H9 (cell line): ENCODE measurements around the gene DEAF1. TPM values are rescaled to one million over a fixed set of nuclear protein-coding genes. Genes with fewer than 3 reads are reported as not detected.

ENCODE experiments used
- DNase-seq: peaks from one replicate; pipeline ENCODE4 v3.0.0-alpha.2; 2017
- H2AFZ ChIP-seq: one replicate; pipeline ENCODE4 v1.6.1; 2013; ENCODE audit warnings: mild to moderate bottlenecking, low read length, control low read depth, moderate library complexity
- H2AK5ac ChIP-seq: 2 replicates; pipeline ENCODE4 v1.6.1; 2013; ENCODE audit warnings: low read length, control low read depth, mixed read lengths; ENCODE audit not compliant: insufficient read length
- H2BK120ac ChIP-seq: one replicate; pipeline ENCODE4 v1.6.1; 2013; ENCODE audit warnings: low read depth, mild to moderate bottlenecking, low read length, control low read depth, inconsistent platforms; ENCODE audit not compliant: poor library complexity, severe bottlenecking
- H2BK12ac ChIP-seq: 2 replicates; pipeline ENCODE4 v1.6.1; 2013; ENCODE audit warnings: low read length, control low read depth, mixed read lengths, low read depth; ENCODE audit not compliant: insufficient read length
- H2BK15ac ChIP-seq: 2 replicates; pipeline ENCODE4 v1.6.1; 2013; ENCODE audit warnings: low read depth, low read length, control low read depth
- H2BK20ac ChIP-seq: one replicate; pipeline ENCODE4 v1.6.1; 2013; ENCODE audit warnings: low read depth, mild to moderate bottlenecking, low read length, control low read depth, inconsistent platforms; ENCODE audit not compliant: poor library complexity, severe bottlenecking
- H2BK5ac ChIP-seq: 2 replicates; pipeline ENCODE4 v1.6.1; 2013; ENCODE audit warnings: low read length, control low read depth, mixed read lengths; ENCODE audit not compliant: insufficient read length
- H3K14ac ChIP-seq: 2 replicates; pipeline ENCODE4 v1.6.1; 2013; ENCODE audit warnings: low read length, control low read depth; ENCODE audit not compliant: insufficient read depth
- H3K18ac ChIP-seq: 2 replicates; pipeline ENCODE4 v1.6.1; 2013; ENCODE audit warnings: low read depth, mild to moderate bottlenecking, mixed read lengths, low read length, control low read depth; ENCODE audit not compliant: insufficient read length
- H3K23ac ChIP-seq: 2 replicates; pipeline ENCODE4 v1.6.1; 2013; ENCODE audit warnings: low read length, control low read depth, mixed read lengths, low read depth; ENCODE audit not compliant: insufficient read length
- H3K23me2 ChIP-seq: 2 replicates; pipeline ENCODE4 v1.6.1; 2013; ENCODE audit warnings: low read depth, mild to moderate bottlenecking, mixed read lengths, low read length, control low read depth; ENCODE audit not compliant: insufficient read length, poor library complexity, severe bottlenecking
- H3K27ac ChIP-seq: 2 replicates; pipeline ENCODE4 v1.5.1; 2013; ENCODE audit warnings: low read length, control low read depth, mixed read lengths, low read depth; ENCODE audit not compliant: insufficient read length
- H3K27me3 ChIP-seq: 2 replicates; pipeline ENCODE4 v1.6.1; 2013; ENCODE audit warnings: low read length, control low read depth, inconsistent platforms; ENCODE audit not compliant: insufficient read depth
- H3K4ac ChIP-seq: 2 replicates; pipeline ENCODE4 v1.6.1; 2013; ENCODE audit warnings: low read depth, mild to moderate bottlenecking, control low read depth, inconsistent platforms, low read length, moderate library complexity
- H3K4me1 ChIP-seq: 2 replicates; pipeline ENCODE4 v1.6.1; 2013; ENCODE audit warnings: low read length, control low read depth, inconsistent platforms; ENCODE audit not compliant: insufficient read depth
- H3K4me2 ChIP-seq: 2 replicates; pipeline ENCODE4 v1.6.1; 2013; ENCODE audit warnings: low read length, control low read depth, mixed read lengths; ENCODE audit not compliant: insufficient read length, insufficient read depth
- H3K56ac ChIP-seq: 2 replicates; pipeline ENCODE4 v1.6.1; 2013; ENCODE audit warnings: low read depth, mild to moderate bottlenecking, mixed read lengths, low read length, control low read depth; ENCODE audit not compliant: insufficient read length
- H3K79me1 ChIP-seq: 2 replicates; pipeline ENCODE4 v1.6.1; 2013; ENCODE audit warnings: low read depth, mild to moderate bottlenecking, moderate library complexity, low read length, control low read depth, inconsistent platforms; ENCODE audit not compliant: insufficient read depth, poor library complexity, severe bottlenecking
- H3K79me2 ChIP-seq: 2 replicates; pipeline ENCODE4 v1.6.1; 2013; ENCODE audit warnings: low read length, control low read depth, inconsistent platforms; ENCODE audit not compliant: insufficient read depth
- H3K9ac ChIP-seq: 2 replicates; pipeline ENCODE4 v1.6.1; 2013; ENCODE audit warnings: low read length, control low read depth, mixed read lengths; ENCODE audit not compliant: insufficient read length; ENCODE audit errors: extremely low read depth
- H3K9me3 ChIP-seq: one replicate; pipeline ENCODE4 v1.6.1; 2013; ENCODE audit warnings: low read depth, low read length, inconsistent platforms; ENCODE audit not compliant: control insufficient read depth
- H3T11ph ChIP-seq: one replicate; pipeline ENCODE4 v1.6.1; 2013; ENCODE audit warnings: mild to moderate bottlenecking, low read length, control low read depth, inconsistent platforms
- H4K20me1 ChIP-seq: one replicate; pipeline ENCODE4 v1.6.1; 2013; ENCODE audit not compliant: control insufficient read depth, insufficient read length, insufficient read depth
- H4K5ac ChIP-seq: 2 replicates; pipeline ENCODE4 v1.6.1; 2013; ENCODE audit warnings: low read depth, mild to moderate bottlenecking, mixed read lengths, low read length, control low read depth; ENCODE audit not compliant: insufficient read length
- H4K8ac ChIP-seq: replicated peaks from 2 replicates; pipeline ENCODE4 v1.6.1; 2013; ENCODE audit warnings: low read length, control low read depth, mixed read lengths, low read depth; ENCODE audit not compliant: insufficient read length
- H4K91ac ChIP-seq: 2 replicates; pipeline ENCODE4 v1.6.1; 2013; ENCODE audit warnings: low read depth, mild to moderate bottlenecking, moderate library complexity, mixed read lengths, low read length, control low read depth; ENCODE audit not compliant: insufficient read length
- H3K27ac Mint-ChIP-seq, 3 experiments: 2 replicates in 2 of 3; 3 replicates in 1 of 3; pipeline ENCODE4 v1.8.0; 2020 to 2021; ENCODE audit warnings: mixed read lengths in 3 of 3, mild to moderate bottlenecking in 1 of 3, moderate library complexity in 1 of 3
- H3K27me3 Mint-ChIP-seq: 2 replicates; pipeline ENCODE4 v1.8.0; 2021; ENCODE audit warnings: low read depth, mild to moderate bottlenecking, moderate library complexity, mixed read lengths
- H3K36me3 Mint-ChIP-seq, 3 experiments: 2 replicates in 2 of 3; 3 replicates in 1 of 3; pipeline ENCODE4 v1.8.0; 2020 to 2021; ENCODE audit warnings: low read depth in 3 of 3, mixed read lengths in 3 of 3; ENCODE audit not compliant: insufficient read depth in 1 of 3
- H3K4me1 Mint-ChIP-seq, 2 experiments: 2 replicates each; pipeline ENCODE4 v1.8.0; 2020; ENCODE audit warnings: mixed read lengths in 2 of 2
- H3K4me3 Mint-ChIP-seq, 2 experiments: 2 replicates in 1 of 2; 3 replicates in 1 of 2; pipeline ENCODE4 v1.8.0; 2020 to 2021; ENCODE audit warnings: mild to moderate bottlenecking in 2 of 2, mixed read lengths in 2 of 2, moderate library complexity in 1 of 2
- H3K9me3 Mint-ChIP-seq, 2 experiments: 2 replicates in 1 of 2; 3 replicates in 1 of 2; pipeline ENCODE4 v1.8.0; 2020; ENCODE audit warnings: mild to moderate bottlenecking in 2 of 2, mixed read lengths in 2 of 2, moderate library complexity in 1 of 2
- CTCF ChIP-seq: fragments of 200-600 bp; sonication (generic); conservative IDR thresholded peaks from 3 replicates; pipeline ENCODE4 v1.8.0; 2021; ENCODE audit warnings: antibody characterized with exemption, mild to moderate bottlenecking
- WGBS: extraction: QIAGEN DNeasy Blood & Tissue Kit; methylation state at CpG from one replicate; pipeline ENCODE4 v1.1.7; 2013; ENCODE audit warnings: missing lambda C conversion rate, low lambda C conversion rate, mixed read lengths; ENCODE audit not compliant: insufficient read length; ENCODE audit errors: extremely low coverage; 5-methylcytosine and 5-hydroxymethylcytosine counted together
- total RNA-seq: library from RNA; stranded (reverse); gene quantifications from 2 replicates; pipeline ENCODE4 v1.2.1, GENCODE V29; 2021

DEAF1 gene
- total RNA-seq, 1 experiment from 2014 or later, result 67.3 TPM

- DNase-seq, result no peak
- WGBS, result no CpG with 5 or more reads among the region's 18 CpGs
- Histone ChIP-seq H3K4me2 (no peak overlapping the region), H4K8ac (no peak overlapping the region), H3K27ac (no peak overlapping the region), H3K79me1 (no peaks in the 10 kb centered on the region), H2AK5ac (no peak overlapping the region), H3K18ac (no peak overlapping the region), H3K9me3 (no peaks in the 10 kb centered on the region), H3K23ac (no peak overlapping the region), H3K14ac (no peak overlapping the region), H4K5ac (no peak overlapping the region), H3K9ac (no peak overlapping the region), H3T11ph (no peak overlapping the region), H3K27me3 (no peaks in the 10 kb centered on the region), H3K56ac (no peak overlapping the region), H2BK20ac (no peak overlapping the region), H2BK120ac (no peak overlapping the region), H2BK5ac (no peak overlapping the region), H3K79me2 (no peaks in the 10 kb centered on the region), H3K4me1 (no peaks in the 10 kb centered on the region; the same call in 1 of the 2 replicates), H2AFZ (no peak overlapping the region), H3K23me2 (peaks cover 3% of the 10 kb centered on the region), H3K4ac (no peak overlapping the region), H4K20me1 (no peaks in the 10 kb centered on the region), H4K91ac (no peak overlapping the region), H2BK15ac (no peak overlapping the region), H2BK12ac (no peak overlapping the region)
- no peak overlapping the region; a peak in 1 of 5 replicates for H3K4me3 Mint-ChIP-seq
- H3K4me1 Mint-ChIP-seq, result peaks cover 12 to 14% of the 10 kb centered on the region in 2 experiments
- peaks cover 2 to 12% (median 12%) of the 10 kb centered on the region in 3 experiments; a peak in 5 of 7 replicates for H3K36me3 Mint-ChIP-seq
- no peaks in the 10 kb centered on the region for H3K27me3 Mint-ChIP-seq
- no peak for TF ChIP-seq CTCF
- no peaks in the 10 kb centered on the region for H3K9me3 Mint-ChIP-seq
- H3K27ac Mint-ChIP-seq, result no peak overlapping the region
Observed at GRCh38 chr11:704228-704674, 9.2 kb upstream of the DEAF1 start.
